ENCODE results near the gene TTC7B. TPM values are rescaled to one million over a fixed set of nuclear protein-coding genes. Genes with fewer than 3 reads are reported as not detected.

Gene TTC7B
- total and polyA plus RNA-seq, 10 of the 15 experiments (the other 5 are each of a cell fraction or from before 2014, with no cell fraction given) = under 0.01 to 1.1 (median 0.26) TPM; not detected in 2

DNA sequence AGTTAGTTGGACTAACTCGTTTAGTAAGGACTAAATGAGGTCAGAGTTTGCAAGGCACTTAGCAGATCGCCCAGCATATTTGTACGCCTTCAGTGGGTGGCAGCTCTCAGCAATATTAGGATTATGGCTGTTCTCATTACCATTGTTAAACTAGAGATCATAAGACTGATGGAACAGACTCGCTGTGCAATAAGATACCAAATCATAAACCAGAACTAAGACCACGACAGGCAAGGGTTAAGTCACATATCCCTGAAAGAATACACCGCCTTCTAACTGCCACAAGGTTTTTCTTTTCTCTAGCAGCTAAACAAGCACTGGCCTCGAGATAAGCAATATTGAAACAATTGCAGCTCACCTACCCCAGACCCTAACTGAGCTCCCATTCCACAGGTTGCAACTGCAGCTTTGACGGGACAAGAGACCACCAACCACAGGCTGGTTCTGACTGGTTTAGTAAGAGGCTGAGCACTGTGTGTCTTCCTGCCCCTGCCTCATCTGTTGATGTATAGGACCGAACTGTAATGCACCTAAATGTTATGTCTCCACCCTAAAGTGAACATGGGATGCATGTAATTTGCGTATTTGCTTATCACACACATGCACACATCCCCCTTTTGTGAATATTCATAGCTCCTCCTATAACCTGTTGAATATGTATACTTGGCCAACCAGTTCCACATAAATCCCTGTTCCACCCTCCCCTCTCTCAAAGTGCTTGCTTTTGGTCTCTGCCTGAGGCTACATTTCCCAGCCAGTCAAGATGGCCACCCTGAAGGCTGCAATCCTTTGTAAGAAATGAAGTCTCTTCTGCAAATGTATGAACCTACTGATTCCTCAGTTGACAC lies 266.2 kb downstream of the TTC7B start (continued):
- TF ChIP-seq, protein P1, sequence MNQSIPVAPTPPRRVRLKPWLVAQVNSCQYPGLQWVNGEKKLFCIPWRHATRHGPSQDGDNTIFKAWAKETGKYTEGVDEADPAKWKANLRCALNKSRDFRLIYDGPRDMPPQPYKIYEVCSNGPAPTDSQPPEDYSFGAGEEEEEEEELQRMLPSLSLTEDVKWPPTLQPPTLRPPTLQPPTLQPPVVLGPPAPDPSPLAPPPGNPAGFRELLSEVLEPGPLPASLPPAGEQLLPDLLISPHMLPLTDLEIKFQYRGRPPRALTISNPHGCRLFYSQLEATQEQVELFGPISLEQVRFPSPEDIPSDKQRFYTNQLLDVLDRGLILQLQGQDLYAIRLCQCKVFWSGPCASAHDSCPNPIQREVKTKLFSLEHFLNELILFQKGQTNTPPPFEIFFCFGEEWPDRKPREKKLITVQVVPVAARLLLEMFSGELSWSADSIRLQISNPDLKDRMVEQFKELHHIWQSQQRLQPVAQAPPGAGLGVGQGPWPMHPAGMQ (IDR thresholded peaks at IDR 0.05; ENCODE audit: borderline replicate concordance) = no peak
- TF ChIP-seq NBN (IDR thresholded peaks at IDR 0.05) (no peak), CHD1 (IDR thresholded peaks at IDR 0.05; ENCODE audit: low read depth, low read length) (no peak)

DNA sequence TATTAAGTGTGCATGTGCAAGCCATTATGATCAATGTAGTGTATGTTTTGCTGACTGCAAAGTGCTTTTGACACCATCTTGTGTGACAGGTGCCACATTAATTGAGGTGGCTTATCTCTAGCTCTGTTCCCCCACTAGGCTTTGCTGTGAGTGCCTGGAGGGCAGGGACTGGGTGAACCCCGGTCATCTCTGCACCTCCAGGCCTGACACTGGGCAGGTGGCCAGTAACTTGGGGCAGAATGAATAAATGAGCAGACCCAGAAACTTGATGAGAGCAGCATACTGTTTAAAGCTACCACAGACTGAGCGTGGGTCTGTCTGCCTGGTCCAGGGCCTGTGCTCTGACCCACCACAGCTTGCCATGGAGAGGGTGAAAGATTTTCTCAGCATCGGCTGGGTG lies 267.8 kb downstream of the TTC7B start:
- Histone ChIP-seq H3K4me3 (no peak overlapping the region), H3K27me3 (replicated peaks in 1 of 2; ENCODE audit: control insufficient read depth in 2 of 2, insufficient read depth in 2 of 2, low read length in 1 of 2) (peaks cover 0 to 5% of the 10 kb centered on the region in 2 experiments; a peak in 3 of 4 replicates), H2AFZ (ENCODE audit: control insufficient read depth, low read depth, low read length) (no peak overlapping the region), H3K79me2 (ENCODE audit: control insufficient read depth, insufficient read depth, low read length) (no peaks in the 10 kb centered on the region), H3K9ac (ENCODE audit: control insufficient read depth, insufficient read depth, low read length) (no peak overlapping the region), H3K4me2 (ENCODE audit: control insufficient read depth, insufficient read depth) (no peak overlapping the region), H3K9me3 (replicated peaks; ENCODE audit: control insufficient read depth, insufficient read depth, low read length) (no peaks in the 10 kb centered on the region), H3K27ac (ENCODE audit: control insufficient read depth, insufficient read depth) (no peak overlapping the region), H3K36me3 (ENCODE audit: control insufficient read depth in 2 of 2, insufficient read depth in 2 of 2, low read length in 1 of 2) (no peaks in the 10 kb centered on the region), H4K20me1 (ENCODE audit: control insufficient read depth, insufficient read depth) (no peaks in the 10 kb centered on the region), H3K4me1 (ENCODE audit: control insufficient read depth, insufficient read depth, low read length) (no peaks in the 10 kb centered on the region)
- in situ Hi-C loops (cut with MboI) = no loop called here
- ChIA-PET SMC1A (ENCODE audit: uncharacterized antibody, unreplicated experiment) (no interaction called here), RAD21 (ENCODE audit: unreplicated experiment) (no interaction called here), CTCF (interaction anchor here (1.3 kb wide), 1 partner anchor 149 kb away, joined by 3 read pairs; no protein-coding TSS in a partner anchor), POLR2A (no interaction called here)
- intact Hi-C loops (cut with micrococcal nuclease; ENCODE audit: unreplicated experiment) = no loop called here
- no TSS peak for BruUV-seq (replicated peaks)
- no peak for TF ChIP-seq ZNF217 (IDR thresholded peaks at IDR 0.05)
- no peak for TF ChIP-seq ESRRA (IDR thresholded peaks at IDR 0.05; ENCODE audit: low read length)
- no peak for TF ChIP-seq NR2F1 (conservative IDR thresholded peaks at IDR 0.05)
- TF ChIP-seq, protein P2, sequence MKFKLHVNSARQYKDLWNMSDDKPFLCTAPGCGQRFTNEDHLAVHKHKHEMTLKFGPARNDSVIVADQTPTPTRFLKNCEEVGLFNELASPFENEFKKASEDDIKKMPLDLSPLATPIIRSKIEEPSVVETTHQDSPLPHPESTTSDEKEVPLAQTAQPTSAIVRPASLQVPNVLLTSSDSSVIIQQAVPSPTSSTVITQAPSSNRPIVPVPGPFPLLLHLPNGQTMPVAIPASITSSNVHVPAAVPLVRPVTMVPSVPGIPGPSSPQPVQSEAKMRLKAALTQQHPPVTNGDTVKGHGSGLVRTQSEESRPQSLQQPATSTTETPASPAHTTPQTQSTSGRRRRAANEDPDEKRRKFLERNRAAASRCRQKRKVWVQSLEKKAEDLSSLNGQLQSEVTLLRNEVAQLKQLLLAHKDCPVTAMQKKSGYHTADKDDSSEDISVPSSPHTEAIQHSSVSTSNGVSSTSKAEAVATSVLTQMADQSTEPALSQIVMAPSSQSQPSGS (IDR thresholded peaks at IDR 0.05; ENCODE audit: low read length) = no peak
- no peak for TF ChIP-seq SUZ12 (IDR thresholded peaks at IDR 0.05; ENCODE audit: unreplicated experiment)
- TF ChIP-seq, protein P3, sequence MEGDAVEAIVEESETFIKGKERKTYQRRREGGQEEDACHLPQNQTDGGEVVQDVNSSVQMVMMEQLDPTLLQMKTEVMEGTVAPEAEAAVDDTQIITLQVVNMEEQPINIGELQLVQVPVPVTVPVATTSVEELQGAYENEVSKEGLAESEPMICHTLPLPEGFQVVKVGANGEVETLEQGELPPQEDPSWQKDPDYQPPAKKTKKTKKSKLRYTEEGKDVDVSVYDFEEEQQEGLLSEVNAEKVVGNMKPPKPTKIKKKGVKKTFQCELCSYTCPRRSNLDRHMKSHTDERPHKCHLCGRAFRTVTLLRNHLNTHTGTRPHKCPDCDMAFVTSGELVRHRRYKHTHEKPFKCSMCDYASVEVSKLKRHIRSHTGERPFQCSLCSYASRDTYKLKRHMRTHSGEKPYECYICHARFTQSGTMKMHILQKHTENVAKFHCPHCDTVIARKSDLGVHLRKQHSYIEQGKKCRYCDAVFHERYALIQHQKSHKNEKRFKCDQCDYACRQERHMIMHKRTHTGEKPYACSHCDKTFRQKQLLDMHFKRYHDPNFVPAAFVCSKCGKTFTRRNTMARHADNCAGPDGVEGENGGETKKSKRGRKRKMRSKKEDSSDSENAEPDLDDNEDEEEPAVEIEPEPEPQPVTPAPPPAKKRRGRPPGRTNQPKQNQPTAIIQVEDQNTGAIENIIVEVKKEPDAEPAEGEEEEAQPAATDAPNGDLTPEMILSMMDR (IDR thresholded peaks at IDR 0.05 in 2 of 3, conservative IDR thresholded peaks at IDR 0.05 in 1 of 3; ENCODE audit: control insufficient read depth in 2 of 3, extremely low read depth in 1 of 3, insufficient read depth in 1 of 3, low read depth in 3 of 3, low read length in 3 of 3) = no peak
- ATAC-seq = no peak
- 35% methylated on average over 3 of the region's 3 CpGs for WGBS (ENCODE audit: insufficient coverage, insufficient replicate concordance, low lambda C conversion rate, missing lambda C conversion rate)
- no peak for FAIRE-seq
- no peak for DNase-seq (ENCODE audit: low read depth, low spot score)
